ENCODE data around the gene UROC1. TPM values are rescaled to one million over a fixed set of nuclear protein-coding genes. Genes with fewer than 3 reads are reported as not detected.

Gene UROC1
- total and polyA plus RNA-seq, 2 of the 13 experiments (the other 11 are each of a cell fraction or from before 2014, with no cell fraction given): 0.71 to 1.3 TPM

DNA sequence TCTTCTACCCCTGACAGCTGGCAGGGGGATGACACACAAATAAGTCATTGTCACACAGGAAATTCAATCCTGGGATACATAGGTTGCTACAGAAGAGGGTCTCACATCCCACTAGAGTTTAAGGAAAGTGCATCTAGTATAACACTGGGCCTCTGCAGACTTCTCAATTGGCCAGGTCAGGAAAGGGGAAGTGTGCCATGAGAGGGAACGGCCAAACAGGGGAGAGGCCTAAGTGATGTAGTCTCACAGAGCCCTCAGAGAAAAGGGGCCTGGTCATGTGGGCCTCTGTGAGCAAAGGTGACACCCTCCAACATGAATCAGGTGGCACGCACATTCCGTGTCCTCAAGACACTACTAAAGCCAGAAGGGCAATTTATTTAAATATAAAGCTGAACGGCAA is 53.1 kb downstream of the UROC1 start:
- Histone ChIP-seq H3K4me2 (ENCODE audit: low read depth, low read length) (no peak overlapping the region), H3K9ac (ENCODE audit: insufficient read depth, low read depth, low read length) (peak overlapping the region; percentile 24; the same call in 1 of the 2 replicates), H3K4me1 (ENCODE audit: insufficient read depth, low read length) (peaks cover 54% of the 10 kb centered on the region), H3K36me3 (replicated peaks in 1 of 2; ENCODE audit: control insufficient read depth in 1 of 2, insufficient read depth in 2 of 2, low read length in 2 of 2) (peaks cover 35 to 92% of the 10 kb centered on the region in 2 experiments), H2AFZ (ENCODE audit: low read length) (no peak overlapping the region), H3K4me3 (replicated peaks in 1 of 3; ENCODE audit: insufficient read depth in 1 of 3, low read depth in 2 of 3, low read length in 3 of 3) (no peak overlapping the region), H3K9me3 (ENCODE audit: low read length) (no peaks in the 10 kb centered on the region), H3K27ac (ENCODE audit: extremely low read length, insufficient read depth, low read length) (peak overlapping the region; percentile 58), H3K27me3 (ENCODE audit: control insufficient read depth in 1 of 2, insufficient read depth in 2 of 2, low read length in 2 of 2) (no peaks in the 10 kb centered on the region), H3K79me2 (ENCODE audit: insufficient read depth, low read length) (peaks cover 35% of the 10 kb centered on the region), H4K20me1 (ENCODE audit: insufficient read depth, low read length) (peaks cover 19% of the 10 kb centered on the region; the same call in 1 of the 2 replicates)
- ChIA-PET CTCF (ENCODE audit: low intra/inter-chr PET ratio, low total read pairs) (no interaction called here), POLR2A (interaction anchor here (2.4 kb wide), 1 partner anchor 11 kb away, joined by 13 read pairs; the partner anchor contains the start of gene ZXDC)
- TF ChIP-seq ZNF10 (CRISPR knock-in tag; IDR thresholded peaks at IDR 0.05; ENCODE audit: borderline replicate concordance, low read depth): no peak
- no peak for TF ChIP-seq PCBP2 (optimal IDR thresholded peaks at IDR 0.05; ENCODE audit: low read depth, low read length, poor library complexity, severe bottlenecking)
- no peak for TF ChIP-seq KLF11 (CRISPR knock-in tag; IDR thresholded peaks at IDR 0.05)
- no peak for TF ChIP-seq ZNF780A (CRISPR knock-in tag; IDR thresholded peaks at IDR 0.05)
- no peak for TF ChIP-seq FIP1L1 (IDR thresholded peaks at IDR 0.05; ENCODE audit: borderline replicate concordance, insufficient read depth, low read depth, low read length)
- TF ChIP-seq, protein P1, sequence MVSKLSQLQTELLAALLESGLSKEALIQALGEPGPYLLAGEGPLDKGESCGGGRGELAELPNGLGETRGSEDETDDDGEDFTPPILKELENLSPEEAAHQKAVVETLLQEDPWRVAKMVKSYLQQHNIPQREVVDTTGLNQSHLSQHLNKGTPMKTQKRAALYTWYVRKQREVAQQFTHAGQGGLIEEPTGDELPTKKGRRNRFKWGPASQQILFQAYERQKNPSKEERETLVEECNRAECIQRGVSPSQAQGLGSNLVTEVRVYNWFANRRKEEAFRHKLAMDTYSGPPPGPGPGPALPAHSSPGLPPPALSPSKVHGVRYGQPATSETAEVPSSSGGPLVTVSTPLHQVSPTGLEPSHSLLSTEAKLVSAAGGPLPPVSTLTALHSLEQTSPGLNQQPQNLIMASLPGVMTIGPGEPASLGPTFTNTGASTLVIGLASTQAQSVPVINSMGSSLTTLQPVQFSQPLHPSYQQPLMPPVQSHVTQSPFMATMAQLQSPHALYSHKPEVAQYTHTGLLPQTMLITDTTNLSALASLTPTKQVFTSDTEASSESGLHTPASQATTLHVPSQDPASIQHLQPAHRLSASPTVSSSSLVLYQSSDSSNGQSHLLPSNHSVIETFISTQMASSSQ (IDR thresholded peaks at IDR 0.05; ENCODE audit: low read depth): no peak
- TF ChIP-seq, protein P1 (CRISPR knock-in tag; IDR thresholded peaks at IDR 0.05; ENCODE audit: borderline replicate concordance): no peak
- TF ChIP-seq, protein P2, sequence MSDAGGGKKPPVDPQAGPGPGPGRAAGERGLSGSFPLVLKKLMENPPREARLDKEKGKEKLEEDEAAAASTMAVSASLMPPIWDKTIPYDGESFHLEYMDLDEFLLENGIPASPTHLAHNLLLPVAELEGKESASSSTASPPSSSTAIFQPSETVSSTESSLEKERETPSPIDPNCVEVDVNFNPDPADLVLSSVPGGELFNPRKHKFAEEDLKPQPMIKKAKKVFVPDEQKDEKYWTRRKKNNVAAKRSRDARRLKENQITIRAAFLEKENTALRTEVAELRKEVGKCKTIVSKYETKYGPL (CRISPR knock-in tag; IDR thresholded peaks at IDR 0.05): no peak
- TF ChIP-seq, protein P3, sequence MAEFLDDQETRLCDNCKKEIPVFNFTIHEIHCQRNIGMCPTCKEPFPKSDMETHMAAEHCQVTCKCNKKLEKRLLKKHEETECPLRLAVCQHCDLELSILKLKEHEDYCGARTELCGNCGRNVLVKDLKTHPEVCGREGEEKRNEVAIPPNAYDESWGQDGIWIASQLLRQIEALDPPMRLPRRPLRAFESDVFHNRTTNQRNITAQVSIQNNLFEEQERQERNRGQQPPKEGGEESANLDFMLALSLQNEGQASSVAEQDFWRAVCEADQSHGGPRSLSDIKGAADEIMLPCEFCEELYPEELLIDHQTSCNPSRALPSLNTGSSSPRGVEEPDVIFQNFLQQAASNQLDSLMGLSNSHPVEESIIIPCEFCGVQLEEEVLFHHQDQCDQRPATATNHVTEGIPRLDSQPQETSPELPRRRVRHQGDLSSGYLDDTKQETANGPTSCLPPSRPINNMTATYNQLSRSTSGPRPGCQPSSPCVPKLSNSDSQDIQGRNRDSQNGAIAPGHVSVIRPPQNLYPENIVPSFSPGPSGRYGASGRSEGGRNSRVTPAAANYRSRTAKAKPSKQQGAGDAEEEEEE (CRISPR knock-in tag; IDR thresholded peaks at IDR 0.05; ENCODE audit: borderline replicate concordance): no peak
- TF ChIP-seq, protein P4, sequence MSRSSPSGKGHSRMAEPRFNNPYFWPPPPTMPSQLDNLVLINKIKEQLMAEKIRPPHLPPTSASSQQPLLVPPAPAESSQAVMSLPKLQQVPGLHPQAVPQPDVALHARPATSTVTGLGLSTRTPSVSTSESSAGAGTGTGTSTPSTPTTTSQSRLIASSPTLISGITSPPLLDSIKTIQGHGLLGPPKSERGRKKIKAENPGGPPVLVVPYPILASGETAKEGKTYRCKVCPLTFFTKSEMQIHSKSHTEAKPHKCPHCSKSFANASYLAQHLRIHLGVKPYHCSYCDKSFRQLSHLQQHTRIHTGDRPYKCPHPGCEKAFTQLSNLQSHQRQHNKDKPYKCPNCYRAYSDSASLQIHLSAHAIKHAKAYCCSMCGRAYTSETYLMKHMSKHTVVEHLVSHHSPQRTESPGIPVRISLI (CRISPR knock-in tag; IDR thresholded peaks at IDR 0.05; ENCODE audit: borderline replicate concordance): no peak
- no peak for TF ChIP-seq ZNF572 (CRISPR knock-in tag; IDR thresholded peaks at IDR 0.05)
- no TSS peak for BruUV-seq (replicated peaks)
- WGBS (ENCODE audit: low lambda C conversion rate): 70% methylated on average over 4 of the region's 4 CpGs
- FAIRE-seq: no peak
- DNase-seq (ENCODE audit: low spot score): no peak
- in situ Hi-C loops (cut with HindIII; ENCODE audit: extremely low pct_ligation_motif_present, low pct_unique_long_range_greater_than_20kb) (no loop called here), intact Hi-C loops (cut with micrococcal nuclease; ENCODE audit: unreplicated experiment) (no loop called here)
- no peak for ATAC-seq
